PC-9 (cell line): ENCODE measurements around the gene TOP1. TPM values are rescaled to one million over a fixed set of nuclear protein-coding genes. Genes with fewer than 3 reads are reported as not detected.

Experiments used
- BruUV-seq: library from RNA; stranded (reverse); fragments of 400-500 nt; replicated peaks from 2 replicates; lab custom pipeline; 2021; lab: Mats Ljungman, UMichigan
- CTCF ChIA-PET: fragments of 300-600 bp; sonication (Branson Sonifier 250); formaldehyde crosslinking; loops from one replicate; lab custom pipeline; 2022; ENCODE audit warnings: antibody characterized with exemption; lab: Charles Lee
- POLR2A ChIA-PET: fragments of 300-600 bp; sonication (Branson Sonifier 250); formaldehyde crosslinking; loops from one replicate; lab custom pipeline; 2022; ENCODE audit warnings: antibody characterized with exemption; ENCODE audit not compliant: unreplicated experiment; lab: Charles Lee
- DNase-seq, 2 experiments: peaks; one replicate each; pipeline versions ENCODE4 v3.0.0 to v3.0.0-alpha.2; 2015 to 2022; ENCODE audit warnings: mixed read lengths in 1 of 2
- H2AFZ ChIP-seq: fragments of 200-600 bp; sonication (generic); 2 replicates; pipeline ENCODE4 v1.8.1; 2017; ENCODE audit warnings: antibody characterized with exemption
- H3F3A ChIP-seq: fragments of 200-600 bp; sonication (generic); 2 replicates; pipeline ENCODE4 v1.8.1; 2017; ENCODE audit warnings: antibody characterized with exemption, mild to moderate bottlenecking, low read depth; ENCODE audit not compliant: insufficient read depth
- H3K27ac ChIP-seq: fragments of 200-600 bp; sonication (generic); 2 replicates; pipeline ENCODE4 v1.6.1; 2016; ENCODE audit warnings: mixed run types
- H3K27me3 ChIP-seq: fragments of 200-600 bp; sonication (generic); 2 replicates; pipeline ENCODE4 v1.6.1; 2016; ENCODE audit warnings: low read depth, mixed run types; ENCODE audit not compliant: insufficient read depth
- H3K36me3 ChIP-seq: fragments of 200-600 bp; sonication (generic); 2 replicates; pipeline ENCODE4 v1.6.1; 2016; ENCODE audit warnings: low read depth, mixed run types
- H3K4me1 ChIP-seq: fragments of 200-600 bp; sonication (generic); replicated peaks from 2 replicates; pipeline ENCODE4 v1.6.1; 2016; ENCODE audit warnings: mixed run types; ENCODE audit not compliant: insufficient read depth
- H3K4me2 ChIP-seq: fragments of 200-600 bp; sonication (generic); 2 replicates; pipeline ENCODE4 v1.6.1; 2017; ENCODE audit warnings: mixed run types
- H3K4me3 ChIP-seq: fragments of 200-600 bp; sonication (generic); 2 replicates; pipeline ENCODE4 v1.6.1; 2016; ENCODE audit warnings: mixed run types
- H3K79me2 ChIP-seq: fragments of 200-600 bp; sonication (generic); 2 replicates; pipeline ENCODE4 v1.6.1; 2017; ENCODE audit warnings: low read depth, mixed run types
- H3K9me2 ChIP-seq: fragments of 200-600 bp; sonication (generic); 2 replicates; pipeline ENCODE4 v1.8.1; 2017; ENCODE audit warnings: mild to moderate bottlenecking; ENCODE audit not compliant: insufficient read depth
- H3K9me3 ChIP-seq: fragments of 200-600 bp; sonication (generic); 2 replicates; pipeline ENCODE4 v1.8.1; 2016; ENCODE audit warnings: low read depth; ENCODE audit not compliant: insufficient read depth
- H4K20me1 ChIP-seq: fragments of 200-600 bp; sonication (generic); 2 replicates; pipeline ENCODE4 v1.8.1; 2017; ENCODE audit not compliant: insufficient read depth
- CTCF ChIP-seq: fragments of 200-600 bp; sonication (generic); conservative IDR thresholded peaks from 2 replicates; pipeline ENCODE4 v1.6.1; 2017; ENCODE audit warnings: mixed run types, antibody characterized with exemption, mild to moderate bottlenecking, moderate library complexity
- EZH2 ChIP-seq: fragments of 200-600 bp; sonication (generic); IDR thresholded peaks from 2 replicates; pipeline ENCODE4 v1.8.0; 2017; ENCODE audit warnings: antibody characterized with exemption, low read depth
- intact Hi-C: fragments of 100-400 bp; cut with micrococcal nuclease; formaldehyde crosslinking; loops from one replicate; pipeline ENCODE4 v1.10.0; 2022; ENCODE audit not compliant: unreplicated experiment
- total RNA-seq: library from RNA; stranded (reverse); gene quantifications from 2 replicates; pipeline ENCODE4 v1.2.3, GENCODE V29; 2021

Gene TOP1
- total RNA-seq, 1 experiment from 2014 or later, result 55.8 TPM

GRCh38 chr20:41046716-41047115 lies 18.1 kb downstream of the TOP1 start:
- no peak for DNase-seq
- CTCF ChIA-PET, result no interaction called here
- peak overlapping the region; percentile 39 for H3K4me2 ChIP-seq

DNA sequence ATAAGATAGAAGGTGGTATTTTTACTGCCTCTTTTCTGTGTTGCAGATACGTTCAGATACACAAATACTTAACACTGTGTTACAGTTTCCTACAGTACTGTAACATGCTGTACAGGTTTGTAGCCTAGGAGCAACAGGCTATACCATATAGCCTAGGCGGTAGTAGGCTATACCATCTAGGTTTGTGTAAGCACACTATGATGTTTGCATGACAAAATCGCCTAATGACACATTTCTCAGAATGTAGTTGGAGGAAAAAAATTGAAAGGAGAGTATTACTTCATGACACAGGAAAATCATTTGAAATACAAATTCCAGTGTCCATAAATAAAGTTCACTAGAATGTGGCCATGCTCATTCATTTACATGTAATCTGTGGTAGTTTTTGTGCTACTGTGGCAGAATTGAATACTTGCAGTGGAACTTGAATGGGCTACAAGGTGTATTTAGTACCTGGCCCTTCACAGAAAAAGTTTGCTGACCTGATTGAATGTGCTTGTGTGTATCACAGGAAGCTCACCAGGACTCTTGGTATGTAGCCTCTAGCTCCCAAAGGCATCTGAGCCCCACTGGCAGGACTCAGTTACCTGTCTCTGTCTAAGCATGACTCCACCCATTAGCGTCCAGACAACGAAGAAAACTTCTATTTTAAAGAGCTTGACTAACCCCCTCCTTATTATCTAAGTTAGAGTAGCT lies 18.8 kb downstream of the TOP1 start:
- ChIA-PET POLR2A (interaction anchor here (0.9 kb wide), 1 partner anchor 57 kb away, joined by 3 read pairs; no protein-coding TSS in a partner anchor), CTCF (interaction anchor here (0.9 kb wide), 1 partner anchor 57 kb away, joined by 6 read pairs; no protein-coding TSS in a partner anchor)
- no TSS peak for BruUV-seq
- H3K79me2 ChIP-seq, result peaks cover 98% of the 10 kb centered on the region
- H3K9me2 ChIP-seq, result no peaks in the 10 kb centered on the region
- DNase-seq, result peak in 1 of 2 experiments; percentile 28
- intact Hi-C loops, result no loop called here
- no peak for TF ChIP-seq CTCF
- no peak for TF ChIP-seq EZH2
- H4K20me1 ChIP-seq, result peaks cover 49% of the 10 kb centered on the region
- H2AFZ ChIP-seq, result no peak overlapping the region
- peaks cover 48% of the 10 kb centered on the region for H3K4me1 ChIP-seq
- H3K36me3 ChIP-seq, result peaks cover 5% of the 10 kb centered on the region; the same call in 1 of the 2 replicates
- no peaks in the 10 kb centered on the region for H3K27me3 ChIP-seq
- H3K9me3 ChIP-seq, result no peaks in the 10 kb centered on the region
- peaks cover 49% of the 10 kb centered on the region; the same call in 1 of the 2 replicates for H3F3A ChIP-seq
- H3K4me3 ChIP-seq, result peak overlapping the region; percentile 2; the same call in 1 of the 2 replicates
- peak overlapping the region; percentile 39 for H3K4me2 ChIP-seq
- H3K27ac ChIP-seq, result peak overlapping the region; percentile 39

More at GRCh38 chr20:41046716-41047115, 18.1 kb downstream of the TOP1 start:
- Histone ChIP-seq H3F3A (peaks cover 47% of the 10 kb centered on the region; the same call in 1 of the 2 replicates), H3K79me2 (peaks cover 98% of the 10 kb centered on the region), H3K4me3 (no peak overlapping the region), H3K27me3 (no peaks in the 10 kb centered on the region), H4K20me1 (peaks cover 50% of the 10 kb centered on the region), H3K27ac (0 out of 2 replicates have a peak overlapping the region, but pooled peaks have one; percentile 14), H3K4me1 (peaks cover 44% of the 10 kb centered on the region), H3K9me2 (no peaks in the 10 kb centered on the region), H3K36me3 (peaks cover 7% of the 10 kb centered on the region; the same call in 1 of the 2 replicates), H3K9me3 (no peaks in the 10 kb centered on the region), H2AFZ (no peak overlapping the region)
- no TSS peak for BruUV-seq
- TF ChIP-seq EZH2, result no peak
- no peak for TF ChIP-seq CTCF
- POLR2A ChIA-PET, result no interaction called here
- intact Hi-C loops, result no loop called here

- CTCF ChIA-PET, result interaction anchor here (0.9 kb wide), 1 partner anchor 57 kb away, joined by 6 read pairs; no protein-coding TSS in a partner anchor
Measured at GRCh38 chr20:41047975-41048305, 19.3 kb downstream of the TOP1 start.

More at GRCh38 chr20:41047975-41048305, 19.3 kb downstream of the TOP1 start:
- peak overlapping the region; percentile 39 for H3K4me2 ChIP-seq
- peaks cover 49% of the 10 kb centered on the region; the same call in 1 of the 2 replicates for H3F3A ChIP-seq
- POLR2A ChIA-PET, result interaction anchor here (0.9 kb wide), 1 partner anchor 57 kb away, joined by 3 read pairs; no protein-coding TSS in a partner anchor
- H3K4me1 ChIP-seq, result peaks cover 53% of the 10 kb centered on the region
- no peak overlapping the region for H2AFZ ChIP-seq
- H3K4me3 ChIP-seq, result peak overlapping the region; percentile 2; the same call in 1 of the 2 replicates
- peak in 1 of 2 experiments; percentile 45 for DNase-seq
- H3K9me3 ChIP-seq, result no peaks in the 10 kb centered on the region
- intact Hi-C loops, result loop anchor here (2.0 kb wide), 1 partner anchor 45 kb away; no protein-coding TSS in a partner anchor
- peaks cover 49% of the 10 kb centered on the region for H4K20me1 ChIP-seq
- TF ChIP-seq EZH2 (no peak), CTCF (no peak)
- no peaks in the 10 kb centered on the region for H3K27me3 ChIP-seq
- H3K79me2 ChIP-seq, result peaks cover 98% of the 10 kb centered on the region
- H3K36me3 ChIP-seq, result no peaks in the 10 kb centered on the region; the same call in 1 of the 2 replicates
- H3K27ac ChIP-seq, result peak overlapping the region; percentile 39
- no TSS peak for BruUV-seq
- H3K9me2 ChIP-seq, result no peaks in the 10 kb centered on the region
